H1 (cell line): Measurements from ENCODE around the gene DIAPH2. TPM values are rescaled to one million over a fixed set of nuclear protein-coding genes. Genes with fewer than 3 reads are reported as not detected.

Source experiments
- polyA plus RNA-seq, 7 experiments: library from polyadenylated mRNA; depleted of rRNA in 3 of 7; stranded (reverse) in 5 of 7; unstranded in 2 of 7; fragments of >200 nt in 5 of 7; fragments of 200-250 nt in 2 of 7; gene quantifications; 1 replicate in 5 of 7; 2 replicates in 1 of 7; 4 replicates in 1 of 7; pipeline versions ENCODE4 v1.2.1 to v1.2.3, GENCODE V29; 2011 to 2013; ENCODE audit warnings: missing spikeins in 2 of 7, mixed read lengths in 2 of 7
- small RNA-seq: library from polyadenylated mRNA; stranded (forward); fragments of <200 nt; extraction: miRNeasy Mini kit (QIAGEN cat#:217004); gene quantifications from one replicate; pipeline ENCODE3, GENCODE V24; 2013; ENCODE audit not compliant: insufficient read depth
- total RNA-seq: library from RNA; stranded (reverse); fragmentation: NEBNext Ultra II Directional; extraction: Animal tissue kit (Norgen Biotek cat#: 25700); gene quantifications from 2 replicates; pipeline ENCODE4 v1.2.1, GENCODE V29; 2021

The DIAPH2 gene
- total and polyA plus RNA-seq, 2 of the 8 experiments (the other 6 are each of a cell fraction or from before 2014, with no cell fraction given), result 4.4 to 24.3 TPM

Small RNAs within 50 kb of the gene (small RNA-seq; reads per million reads assigned to genes)
- gene RF00017 (not detected), gene RF00019 (not detected), gene RN7SL74P (not detected)

Other genes starting within 250 kb of the DIAPH2 start
- gene RPA4, start 199.1 kb downstream of the DIAPH2 start, total RNA-seq, result 0.24 and 0.34 TPM in 2 replicates
- gene RPA4, start 199.1 kb downstream of the DIAPH2 start, polyA plus RNA-seq (2011; rRNA removed), result 0.05 and 0.17 TPM in 2 replicates